ENCODE measurements around the gene RNPS1.
A peak's percentile ranks its signal among the peaks of the same experiment; 100 is the strongest.
"Not testable (repeated sequence)": the region's sequence is repeated elsewhere in the genome, so short reads cannot be mapped to it uniquely, and the experiment has no call there.

Gene RNPS1

GRCh38 chr16:2253293-2253692 lies 14.6 kb downstream of the RNPS1 start:
- no peak for DNase-seq

GRCh38 chr16:2252806-2253148 lies 15.1 kb downstream of the RNPS1 start:
- DNase-seq, result no peak

GRCh38 chr16:2251296-2252111 lies 16.4 kb downstream of the RNPS1 start, which contains the start of gene ECI1:
TSS of gene ECI1 (minus strand) at chr16:2251587. CDS start at chr16:2251566, 21 bp downstream.
- peak; percentile 90 for DNase-seq

DNA sequence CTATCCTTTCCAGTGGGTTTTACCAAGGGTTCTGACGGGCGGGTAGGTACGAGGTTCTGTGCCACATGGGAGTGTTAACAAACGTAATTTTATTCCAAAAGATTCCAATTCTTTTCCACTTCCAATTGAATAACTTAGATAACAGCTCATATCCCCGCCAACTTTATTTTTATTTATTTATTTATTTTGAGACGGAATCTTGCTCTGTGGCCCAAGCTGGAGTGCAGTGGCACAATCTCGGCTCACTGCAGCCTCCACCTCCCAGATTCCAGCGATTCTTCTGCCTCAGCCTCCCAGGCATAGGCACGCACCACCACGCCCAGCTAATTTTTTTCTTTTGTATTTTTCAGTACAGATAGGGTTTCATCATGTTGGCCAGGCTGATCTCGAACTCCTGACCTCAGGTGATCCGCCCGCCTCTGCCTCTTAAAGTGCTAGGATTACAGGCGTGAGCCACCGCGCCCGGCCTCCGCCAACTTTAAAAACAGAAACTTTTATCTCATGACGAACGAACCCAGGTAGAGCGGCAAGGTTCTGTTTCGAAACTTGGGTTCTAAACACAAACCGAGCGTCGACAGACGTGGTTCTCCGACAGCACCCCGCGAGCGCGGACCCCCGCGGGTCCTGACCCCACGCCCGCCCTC lies 17.2 kb downstream of the RNPS1 start:
- DNase-seq, result peak; percentile 56

GRCh38 chr16:2246301-2246885 lies 21.5 kb downstream of the RNPS1 start:
- DNase-seq, result no peak

DNA sequence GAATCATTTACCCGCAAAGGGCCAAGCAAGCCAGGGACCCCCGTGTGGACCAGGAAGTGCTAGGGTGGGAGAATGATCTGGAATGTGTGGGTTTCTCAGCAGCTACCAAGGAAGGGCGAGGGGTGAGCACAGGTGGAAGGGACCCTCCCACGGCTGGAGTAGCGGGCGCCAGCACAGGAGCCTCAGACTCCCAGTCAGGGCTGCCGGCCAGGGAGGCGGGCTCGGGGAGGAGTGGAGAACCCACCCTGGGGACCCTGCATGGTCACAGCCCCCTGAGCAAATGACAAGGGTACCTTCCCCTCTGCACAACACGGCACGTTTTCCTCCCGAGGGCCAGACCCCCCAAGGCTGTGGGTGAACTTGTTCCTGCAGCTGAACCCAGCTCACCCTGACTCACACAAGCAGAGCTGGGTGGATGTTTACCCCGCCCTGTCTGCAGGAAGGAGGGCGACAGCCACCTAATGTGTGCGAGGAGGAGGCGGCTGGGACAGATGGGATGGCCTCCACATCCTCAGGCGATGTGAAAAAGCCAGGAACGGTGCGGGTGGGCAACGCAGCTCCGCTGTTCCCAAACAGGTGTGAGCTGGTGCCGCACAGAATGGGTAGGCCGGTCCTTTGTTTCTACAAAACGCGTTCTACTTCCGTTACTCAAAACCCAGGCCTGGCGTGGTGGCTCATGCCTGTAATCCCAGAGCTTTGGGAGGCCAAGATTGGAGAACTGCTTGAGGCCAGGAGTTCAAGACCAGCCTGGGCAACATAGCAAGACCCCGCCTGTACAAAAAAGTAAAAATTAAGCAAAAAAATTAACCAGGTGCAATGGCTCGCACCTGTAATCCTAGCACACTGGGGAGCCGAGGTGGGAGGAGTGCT lies 22.8 kb downstream of the RNPS1 start:
- no peak for DNase-seq

GRCh38 chr16:2244301-2244700 lies 23.6 kb downstream of the RNPS1 start:
- DNase-seq, result no peak

GRCh38 chr16:2243781-2244180 lies 24.1 kb downstream of the RNPS1 start:
- no peak for DNase-seq

DNA sequence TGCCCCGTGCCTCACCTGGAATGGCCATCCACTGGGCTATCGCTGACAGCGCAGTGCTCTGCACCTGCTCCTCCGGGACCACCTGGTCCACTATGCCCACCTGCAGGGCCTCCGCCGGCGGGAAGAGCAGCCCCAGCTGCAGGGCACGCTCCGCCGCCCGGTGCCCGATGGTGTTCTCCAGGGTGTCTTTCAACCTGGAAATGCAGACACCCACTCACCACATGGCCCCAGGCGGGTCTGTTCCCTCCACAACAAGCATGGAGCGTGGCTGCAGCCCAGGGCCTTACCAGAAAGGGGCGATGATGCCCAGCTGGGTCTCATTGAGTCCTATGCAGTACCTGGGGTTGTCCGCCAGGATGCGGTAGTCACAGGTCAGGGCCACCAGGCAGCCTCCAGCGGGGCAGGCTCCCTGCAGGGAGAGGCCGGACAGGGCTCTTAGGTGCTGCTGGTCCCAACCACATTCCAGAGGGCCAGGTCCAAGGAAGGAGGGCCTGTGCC lies 24.8 kb downstream of the RNPS1 start:
- no peak for DNase-seq

GRCh38 chr16:2242598-2242997 lies 25.3 kb downstream of the RNPS1 start:
- no peak for DNase-seq

DNA sequence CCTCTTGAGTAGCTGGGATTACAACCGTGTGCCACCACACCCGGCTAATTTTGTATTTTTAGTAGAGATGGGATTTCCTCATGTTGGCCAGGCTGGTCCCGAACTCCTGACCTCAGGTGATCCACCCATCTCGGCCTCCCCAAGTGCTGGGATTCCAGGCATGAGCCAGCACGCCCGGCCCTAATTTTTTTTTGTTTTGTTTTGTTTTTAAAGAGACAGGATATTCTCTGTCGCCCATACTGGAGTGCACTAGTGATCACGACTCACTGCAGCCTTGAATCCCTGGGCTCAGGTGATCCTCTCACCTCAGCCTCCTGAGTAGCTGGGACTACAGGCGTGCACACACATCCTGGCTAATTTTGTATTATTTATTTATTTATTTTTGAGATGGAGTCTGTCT lies 27.6 kb downstream of the RNPS1 start:
- not testable (repeated sequence) for DNase-seq

DNA sequence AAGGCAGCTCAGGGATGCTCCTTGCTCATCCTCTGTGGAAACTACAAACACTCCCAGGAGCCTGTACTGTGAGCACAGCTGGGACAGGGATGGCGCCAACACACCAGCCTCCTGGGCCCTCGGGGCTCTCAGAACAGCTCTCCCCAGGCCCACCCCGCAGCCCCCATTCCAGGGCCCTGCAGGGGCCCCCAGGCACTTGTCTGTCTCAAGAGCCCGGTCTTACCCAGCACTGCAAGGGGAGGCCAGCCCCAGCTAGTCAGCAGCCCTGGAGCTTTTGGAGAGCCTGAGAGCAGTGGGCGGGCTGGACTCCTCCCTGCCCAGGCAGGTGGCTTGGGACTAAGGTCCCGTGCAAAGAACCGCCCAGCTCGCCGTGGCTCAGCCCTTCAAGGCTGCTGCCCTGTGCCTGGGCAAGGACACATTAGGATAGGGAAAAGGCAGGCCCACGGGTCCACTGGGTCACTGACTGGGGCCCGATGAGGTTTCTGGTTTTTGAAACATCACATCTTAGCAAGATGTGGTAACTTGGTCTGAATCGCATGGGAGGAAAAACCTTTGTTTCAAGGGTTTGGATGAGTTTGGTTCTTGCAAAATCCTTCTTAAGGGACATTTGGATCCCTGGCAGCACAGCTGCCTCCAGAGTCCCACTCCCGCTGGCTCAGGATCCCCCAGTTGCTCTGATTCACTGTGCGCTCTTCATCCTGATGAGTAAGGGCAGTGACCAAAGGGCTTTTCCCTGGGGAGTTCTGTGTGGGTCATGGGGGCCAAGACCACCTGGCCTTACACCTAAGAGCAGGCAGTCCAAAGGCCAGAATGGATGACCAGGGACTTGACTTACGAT lies 28.9 kb downstream of the RNPS1 start:
- no peak for DNase-seq

DNA sequence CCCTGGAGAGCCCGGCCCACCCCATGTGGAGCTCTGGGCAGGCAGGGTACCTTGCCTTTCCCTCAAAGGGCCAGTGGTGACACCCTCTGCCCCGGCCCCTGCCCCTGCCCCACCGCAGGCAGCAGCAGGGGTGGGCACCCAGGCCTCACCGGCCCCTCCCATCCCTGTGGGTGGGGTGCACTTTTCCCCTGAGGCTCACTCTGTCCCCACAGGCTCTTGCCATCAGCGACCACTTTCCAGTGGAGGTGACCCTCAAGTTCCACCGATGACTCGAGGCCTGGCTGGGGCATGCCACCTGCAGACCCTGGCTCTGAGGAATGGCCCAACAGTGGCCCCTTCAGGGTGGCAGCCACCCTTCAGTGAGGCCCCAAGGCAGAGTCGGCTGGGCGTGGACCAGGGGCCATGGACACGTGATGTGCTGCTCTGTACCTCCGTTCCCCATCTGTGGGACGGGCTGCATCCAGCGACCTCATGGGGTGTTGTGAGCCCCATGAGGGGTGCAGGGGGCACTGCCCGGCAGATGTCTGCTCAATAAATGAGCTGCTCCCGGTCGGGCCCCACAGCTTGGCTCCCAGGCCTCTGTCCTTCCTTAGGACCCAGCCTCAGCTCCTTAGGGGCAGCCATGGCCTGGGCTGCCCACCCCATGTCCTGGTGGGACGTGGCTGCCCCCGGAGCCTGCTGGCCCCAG lies 29.6 kb downstream of the RNPS1 start:
- DNase-seq, result no peak

- DNase-seq, result no peak
These were observed 30.3 kb downstream of the RNPS1 start for GRCh38 chr16:2237493-2238149.

DNA sequence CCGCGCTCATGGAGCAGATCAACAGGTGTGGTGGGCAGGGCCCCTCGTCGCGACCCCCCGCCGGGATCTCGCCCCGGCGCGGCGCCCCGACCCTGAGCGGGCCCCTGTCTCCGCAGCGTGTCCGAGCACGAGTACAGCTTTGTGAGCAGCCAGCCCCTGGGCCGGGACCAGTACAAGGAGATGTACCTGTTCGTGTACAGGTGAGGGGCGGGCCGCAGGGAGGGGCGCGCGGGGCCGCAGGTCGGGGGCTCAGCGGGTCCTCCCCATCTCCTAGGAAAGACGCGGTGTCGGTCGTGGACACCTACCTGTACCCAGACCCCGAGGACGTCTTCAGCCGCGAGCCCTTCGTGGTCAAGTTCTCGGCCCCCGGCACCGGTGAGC lies 30.8 kb downstream of the RNPS1 start:
- no peak for DNase-seq

DNA sequence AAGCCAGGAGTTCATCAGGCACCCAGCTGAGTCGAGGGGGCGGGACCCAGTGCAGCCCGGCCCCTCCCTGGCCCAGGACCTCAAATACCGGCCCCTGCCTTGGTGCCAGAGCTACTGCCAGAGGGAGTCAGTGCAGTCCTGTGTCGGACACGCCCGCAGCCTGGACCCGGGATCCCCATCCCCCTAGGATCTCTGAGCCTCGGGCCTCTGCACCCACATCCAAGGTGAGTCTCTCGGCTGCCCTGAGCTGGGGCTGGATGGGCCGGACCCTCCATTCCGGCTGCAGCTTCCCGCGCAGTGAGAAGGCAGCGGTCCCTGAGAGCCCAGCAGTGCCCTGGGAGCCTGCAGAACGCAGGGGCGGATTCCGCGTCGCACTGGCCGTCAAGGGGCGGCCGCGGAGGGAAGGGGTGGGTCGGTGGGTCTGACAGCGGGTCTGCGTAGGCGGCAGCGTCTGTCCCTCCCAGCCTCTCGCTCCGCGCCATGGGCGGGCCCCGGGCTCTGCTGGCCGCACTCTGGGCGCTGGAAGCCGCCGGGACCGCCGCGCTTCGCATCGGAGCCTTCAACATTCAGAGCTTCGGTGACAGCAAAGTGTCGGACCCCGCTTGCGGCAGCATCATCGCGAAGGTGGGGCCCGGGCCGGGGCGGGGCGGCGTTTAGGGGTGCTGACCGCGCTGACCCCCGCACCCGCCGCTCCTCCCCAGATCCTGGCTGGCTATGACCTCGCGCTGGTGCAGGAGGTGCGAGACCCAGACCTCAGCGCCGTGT lies 31.4 kb downstream of the RNPS1 start, which contains the start of gene DNASE1L2:
DNASE1L2 (plus strand) TSS at position 108 of the 765 bp plus-strand sequence; CDS start at position 481, 373 bp downstream.
- DNase-seq, result no peak

- no peak for DNase-seq
These were observed 32.1 kb downstream of the RNPS1 start for GRCh38 chr16:2235695-2236336.

DNA sequence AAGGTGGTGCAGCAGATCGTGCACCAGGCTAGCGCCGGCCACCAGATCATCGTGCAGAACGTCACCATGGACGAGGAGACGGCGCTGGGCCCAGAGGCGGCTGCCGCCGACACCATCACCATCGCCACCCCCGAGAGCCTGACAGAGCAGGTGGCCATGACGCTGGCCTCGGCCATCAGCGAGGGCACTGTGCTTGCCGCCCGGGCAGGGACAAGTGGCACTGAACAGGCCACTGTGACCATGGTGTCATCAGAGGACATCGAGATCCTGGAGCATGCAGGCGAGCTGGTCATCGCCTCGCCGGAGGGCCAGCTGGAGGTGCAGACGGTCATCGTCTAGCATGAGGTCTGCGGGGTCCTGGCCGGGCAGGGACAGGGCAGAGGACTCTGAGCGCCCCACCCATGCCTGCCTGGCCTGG lies 32.7 kb downstream of the RNPS1 start:
- DNase-seq, result no peak

- no peak for DNase-seq
These were observed 33.1 kb downstream of the RNPS1 start for GRCh38 chr16:2234813-2235170.

Measured in CD4-positive, alpha-beta T cell treated with Interleukin-10 for 1 hour (primary cell).